IMR-90 (cell line): Measurements from ENCODE around the gene RBBP8. TPM values are rescaled to one million over a fixed set of nuclear protein-coding genes. Genes with fewer than 3 reads are reported as not detected.

Experiments used
- ATAC-seq: fragments of 200-7000 bp; cut with Tn5 transposase; 2 replicates; pipeline ENCODE4 v1.9.1; 2020; ENCODE audit warnings: low read depth, mild to moderate bottlenecking, moderate library complexity
- BruUV-seq: library from RNA; stranded (reverse); fragments of 400-500 nt; replicated peaks from 2 replicates; lab custom pipeline; 2021; lab: Mats Ljungman, UMichigan
- CTCF ChIA-PET: fragments of 300-600 bp; formaldehyde crosslinking; extraction: SDS; loops from one replicate; lab custom pipeline; 2021; ENCODE audit warnings: antibody characterized with exemption; lab: Yijun Ruan, JAX
- POLR2A ChIA-PET: fragments of 300-600 bp; sonication (Branson Sonifier 250); formaldehyde crosslinking; loops from one replicate; lab custom pipeline; 2022; ENCODE audit warnings: antibody characterized with exemption; ENCODE audit not compliant: unreplicated experiment; lab: Charles Lee
- DNase-seq: peaks from one replicate; pipeline ENCODE4 v3.0.0; 2013
- H2AFZ ChIP-seq: replicated peaks from 2 replicates; pipeline ENCODE3; 2013; ENCODE audit warnings: low read length, mild to moderate bottlenecking; ENCODE audit not compliant: poor library complexity
- H2AK5ac ChIP-seq: 2 replicates; pipeline ENCODE4 v1.6.1; 2013; ENCODE audit warnings: low read depth, low read length, inconsistent platforms
- H2AK9ac ChIP-seq: replicated peaks from 2 replicates; pipeline ENCODE3; 2013; ENCODE audit warnings: mild to moderate bottlenecking, low read depth, low read length, moderate library complexity; ENCODE audit not compliant: poor library complexity
- H2BK120ac ChIP-seq: 2 replicates; pipeline ENCODE4 v1.6.1; 2013; ENCODE audit warnings: low read depth, low read length, inconsistent platforms
- H2BK15ac ChIP-seq: 3 replicates; pipeline ENCODE4 v1.6.1; 2013; ENCODE audit warnings: low read depth, low read length, inconsistent platforms
- H2BK20ac ChIP-seq: 2 replicates; pipeline ENCODE4 v1.6.1; 2013; ENCODE audit warnings: low read depth, mild to moderate bottlenecking, inconsistent platforms, low read length, moderate library complexity
- H2BK5ac ChIP-seq: 2 replicates; pipeline ENCODE4 v1.6.1; 2013; ENCODE audit warnings: mild to moderate bottlenecking, low read depth, low read length, inconsistent platforms; ENCODE audit not compliant: poor library complexity, severe bottlenecking
- H3K14ac ChIP-seq: replicated peaks from 2 replicates; pipeline ENCODE4 v1.6.1; 2013; ENCODE audit warnings: low read depth, low read length, inconsistent platforms
- H3K18ac ChIP-seq: 2 replicates; pipeline ENCODE4 v1.6.1; 2013; ENCODE audit warnings: low read depth, low read length, control low read depth
- H3K23ac ChIP-seq: 2 replicates; pipeline ENCODE4 v1.6.1; 2013; ENCODE audit warnings: low read depth, low read length, inconsistent platforms
- H3K27ac ChIP-seq: 2 replicates; pipeline ENCODE4 v1.5.1; 2013; ENCODE audit warnings: mild to moderate bottlenecking, control low read depth, low read length; ENCODE audit not compliant: insufficient read depth
- H3K27me3 ChIP-seq: 2 replicates; pipeline ENCODE4 v1.6.1; 2013; ENCODE audit warnings: low read length; ENCODE audit not compliant: control insufficient read depth, insufficient read depth
- H3K36me3 ChIP-seq: 2 replicates; pipeline ENCODE4 v1.6.1; 2013; ENCODE audit warnings: low read length, mixed read lengths; ENCODE audit not compliant: control insufficient read depth, insufficient read depth
- H3K4ac ChIP-seq: 2 replicates; pipeline ENCODE4 v1.6.1; 2013; ENCODE audit warnings: low read depth, low read length, inconsistent platforms
- H3K4me1 ChIP-seq: 2 replicates; pipeline ENCODE4 v1.6.1; 2013; ENCODE audit warnings: low read length, mixed read lengths; ENCODE audit not compliant: control insufficient read depth, insufficient read depth
- H3K4me2 ChIP-seq: 2 replicates; pipeline ENCODE4 v1.6.1; 2013; ENCODE audit warnings: low read depth, mild to moderate bottlenecking, control low read depth, low read length, moderate library complexity
- H3K4me3 ChIP-seq: 2 replicates; pipeline ENCODE4 v1.5.1; 2013; ENCODE audit warnings: low read depth, mild to moderate bottlenecking, control low read depth, low read length, moderate library complexity; ENCODE audit not compliant: insufficient read depth
- H3K56ac ChIP-seq: 2 replicates; pipeline ENCODE4 v1.6.1; 2013; ENCODE audit warnings: low read length, inconsistent platforms; ENCODE audit not compliant: insufficient read depth; ENCODE audit errors: extremely low read depth
- H3K79me1 ChIP-seq, 2 experiments: 2 replicates each; pipeline ENCODE4 v1.6.1; 2013; ENCODE audit warnings: low read length in 2 of 2, inconsistent platforms in 1 of 2, low read depth in 1 of 2
- H3K9ac ChIP-seq: 2 replicates; pipeline ENCODE4 v1.6.1; 2013; ENCODE audit warnings: low read depth, low read length, control low read depth
- H3K9me1 ChIP-seq: 2 replicates; pipeline ENCODE4 v1.6.1; 2013; ENCODE audit warnings: low read length, inconsistent platforms; ENCODE audit not compliant: insufficient read depth
- H3K9me3 ChIP-seq: 2 replicates; pipeline ENCODE4 v1.6.1; 2013; ENCODE audit warnings: low read length; ENCODE audit not compliant: control insufficient read depth, insufficient read depth
- H4K20me1 ChIP-seq: 2 replicates; pipeline ENCODE4 v1.6.1; 2013; ENCODE audit warnings: low read length, inconsistent platforms; ENCODE audit not compliant: insufficient read depth
- H4K5ac ChIP-seq: 2 replicates; pipeline ENCODE4 v1.6.1; 2013; ENCODE audit warnings: mild to moderate bottlenecking, low read depth, low read length, control low read depth
- H4K8ac ChIP-seq, 2 experiments: 2 replicates each; pipeline ENCODE4 v1.6.1; 2013; ENCODE audit warnings: low read depth in 2 of 2, low read length in 2 of 2, control low read depth in 1 of 2, inconsistent platforms in 1 of 2
- H4K91ac ChIP-seq: 2 replicates; pipeline ENCODE4 v1.6.1; 2013; ENCODE audit warnings: low read depth, low read length, inconsistent platforms; ENCODE audit not compliant: insufficient read depth
- BHLHE40 ChIP-seq: fragments of 150-350 bp; IDR thresholded peaks from 2 replicates; pipeline ENCODE4 v1.6.1; 2016; ENCODE audit warnings: mild to moderate bottlenecking, low read depth, low read length
- CEBPB ChIP-seq: IDR thresholded peaks from 2 replicates; pipeline ENCODE4 v1.6.1; 2012; ENCODE audit warnings: low read depth, low read length, improper control_type of control experiment
- CHD1 ChIP-seq: IDR thresholded peaks from 2 replicates; pipeline ENCODE4 v1.6.1; 2012; ENCODE audit warnings: low read depth, low read length, improper control_type of control experiment
- FOS ChIP-seq: fragments of 150-350 bp; IDR thresholded peaks from 2 replicates; pipeline ENCODE4 v1.6.1; 2016; ENCODE audit warnings: low read depth, low read length
- MAFK ChIP-seq: IDR thresholded peaks from 2 replicates; pipeline ENCODE4 v1.6.1; 2012; ENCODE audit warnings: low read depth, low read length, improper control_type of control experiment
- MAZ ChIP-seq: IDR thresholded peaks from 2 replicates; pipeline ENCODE4 v1.6.1; 2012; ENCODE audit warnings: low read depth, mild to moderate bottlenecking, low read length, improper control_type of control experiment, moderate library complexity, borderline replicate concordance
- MXI1 ChIP-seq: IDR thresholded peaks from 2 replicates; pipeline ENCODE4 v1.6.1; 2012; ENCODE audit warnings: low read depth, mild to moderate bottlenecking, low read length, moderate library complexity, borderline replicate concordance
- POLR2A ChIP-seq: IDR thresholded peaks from 2 replicates; pipeline ENCODE4 v1.6.1; 2012; ENCODE audit warnings: mild to moderate bottlenecking, low read depth, low read length
- RCOR1 ChIP-seq: IDR thresholded peaks from 2 replicates; pipeline ENCODE4 v1.6.1; 2012; ENCODE audit warnings: mild to moderate bottlenecking, low read length, improper control_type of control experiment; ENCODE audit not compliant: insufficient replicate concordance
- RFX5 ChIP-seq: IDR thresholded peaks from 2 replicates; pipeline ENCODE4 v1.8.0; 2012; ENCODE audit warnings: low read depth, mild to moderate bottlenecking, low read length, moderate library complexity
- SMC3 ChIP-seq: fragments of 150-350 bp; IDR thresholded peaks from 2 replicates; pipeline ENCODE4 v1.6.1; 2016; ENCODE audit warnings: low read depth, mild to moderate bottlenecking, antibody characterized with exemption, low read length, moderate library complexity
- WGBS, 2 experiments: methylation state at CpG; one replicate each; pipeline versions ENCODE4 v1.1.5 to v1.1.7; 2013; ENCODE audit warnings: missing lambda C conversion rate in 2 of 2; ENCODE audit not compliant: insufficient read length in 1 of 2; ENCODE audit errors: extremely low coverage in 2 of 2; 5-methylcytosine and 5-hydroxymethylcytosine counted together
- dilution Hi-C: fragments of 300-500 bp; cut with HindIII; formaldehyde crosslinking; loops from one replicate; pipeline ENCODE4 v1.14.3; 2018; ENCODE audit warnings: low sequenced_read_pairs; ENCODE audit not compliant: unreplicated experiment
- in situ Hi-C: fragments of 300-500 bp; cut with MboI; formaldehyde crosslinking; loops from 3 replicates; pipeline ENCODE4 v1.14.3; 2019; ENCODE audit warnings: low sequenced_read_pairs, inconsistent platforms, mixed read lengths
- intact Hi-C: fragments of 100-400 bp; cut with micrococcal nuclease; formaldehyde crosslinking; loops from 2 replicates; pipeline ENCODE4 v1.10.0; 2022
- polyA plus RNA-seq, 3 experiments: library from polyadenylated mRNA; depleted of rRNA; stranded (reverse); fragments of >200 nt; gene quantifications; 2 replicates each; pipeline ENCODE4 v1.2.3, GENCODE V29; 2012; ENCODE audit warnings: low replicate concordance in 1 of 3
- total RNA-seq: library from RNA; depleted of rRNA; stranded (reverse); fragments of >200 nt; gene quantifications from 2 replicates; pipeline ENCODE4 v1.2.3, GENCODE V29; 2012
- TF ChIP-seq, protein P1 (sequence below): fragments of 150-350 bp; IDR thresholded peaks from 2 replicates; pipeline ENCODE4 v1.6.1; 2016; ENCODE audit warnings: low read depth, mild to moderate bottlenecking, low read length, moderate library complexity, borderline replicate concordance
- TF ChIP-seq, protein P2 (sequence below): fragments of 150-350 bp; IDR thresholded peaks from 2 replicates; pipeline ENCODE4 v1.6.1; 2017; ENCODE audit warnings: mild to moderate bottlenecking, antibody characterized with exemption, low read length, low read depth

RBBP8 gene
- total and polyA plus RNA-seq, 2 of the 4 experiments (the other 2 are of a cell fraction) = 12.0 to 21.1 TPM

DNA sequence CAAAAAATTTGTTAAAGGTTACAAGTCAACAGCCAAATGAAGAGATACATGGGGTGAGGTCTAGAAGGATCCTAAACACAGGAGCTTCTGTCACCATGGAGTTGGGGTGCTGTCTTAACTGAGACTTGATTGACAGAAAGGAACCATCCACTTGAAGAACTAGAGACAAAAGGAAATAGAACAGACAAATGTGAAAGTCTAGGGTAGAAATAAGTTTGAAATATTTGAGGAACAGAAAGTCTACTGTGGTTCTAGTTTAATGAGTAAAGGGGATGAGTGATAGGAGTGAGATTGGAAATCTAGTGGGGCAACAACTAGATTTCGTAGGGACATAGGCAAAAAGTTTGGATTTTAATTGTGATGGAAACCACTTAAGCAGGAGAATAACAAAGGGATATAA is 18.7 kb downstream of the RBBP8 start:
- DNase-seq (no peak), ATAC-seq (no peak)
- CTCF ChIA-PET = interaction anchor here (0.7 kb wide), 1 partner anchor 9 kb away, joined by 3 read pairs; no protein-coding TSS in a partner anchor
- Histone ChIP-seq H2AK5ac (no peak overlapping the region), H2AFZ (no peak overlapping the region), H3K23ac (no peak overlapping the region), H4K5ac (no peak overlapping the region), H3K56ac (no peak overlapping the region), H4K91ac (no peak overlapping the region), H3K36me3 (peaks cover 8% of the 10 kb centered on the region), H2AK9ac (no peak overlapping the region), H3K9ac (no peak overlapping the region), H2BK120ac (no peak overlapping the region), H2BK15ac (no peak overlapping the region), H3K27ac (no peak overlapping the region), H3K4ac (no peak overlapping the region), H2BK5ac (no peak overlapping the region), H2BK20ac (no peak overlapping the region), H3K4me2 (no peak overlapping the region), H3K9me3 (no peaks in the 10 kb centered on the region), H3K14ac (no peak overlapping the region), H3K9me1 (0 out of 2 replicates have a peak, but pooled peaks cover 3% of the 10 kb centered on the region), H4K20me1 (no peaks in the 10 kb centered on the region), H3K4me3 (no peak overlapping the region), H3K4me1 (no peaks in the 10 kb centered on the region), H3K18ac (no peak overlapping the region), H4K8ac (no peak overlapping the region), H3K27me3 (no peaks in the 10 kb centered on the region), H3K79me1 (no peaks in the 10 kb centered on the region; a peak in 1 of 4 replicates)
- no peak for TF ChIP-seq CHD1
- TF ChIP-seq POLR2A = no peak
- no peak for TF ChIP-seq FOS
- TF ChIP-seq MAZ = no peak
- TF ChIP-seq, protein P1, sequence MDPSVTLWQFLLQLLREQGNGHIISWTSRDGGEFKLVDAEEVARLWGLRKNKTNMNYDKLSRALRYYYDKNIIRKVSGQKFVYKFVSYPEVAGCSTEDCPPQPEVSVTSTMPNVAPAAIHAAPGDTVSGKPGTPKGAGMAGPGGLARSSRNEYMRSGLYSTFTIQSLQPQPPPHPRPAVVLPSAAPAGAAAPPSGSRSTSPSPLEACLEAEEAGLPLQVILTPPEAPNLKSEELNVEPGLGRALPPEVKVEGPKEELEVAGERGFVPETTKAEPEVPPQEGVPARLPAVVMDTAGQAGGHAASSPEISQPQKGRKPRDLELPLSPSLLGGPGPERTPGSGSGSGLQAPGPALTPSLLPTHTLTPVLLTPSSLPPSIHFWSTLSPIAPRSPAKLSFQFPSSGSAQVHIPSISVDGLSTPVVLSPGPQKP = no peak
- TF ChIP-seq SMC3 = no peak
- TF ChIP-seq MXI1 = no peak
- no peak for TF ChIP-seq BHLHE40
- TF ChIP-seq RFX5 = no peak
- no peak for TF ChIP-seq RCOR1
- TF ChIP-seq CEBPB = no peak
- no peak for TF ChIP-seq MAFK
- TF ChIP-seq, protein P2, sequence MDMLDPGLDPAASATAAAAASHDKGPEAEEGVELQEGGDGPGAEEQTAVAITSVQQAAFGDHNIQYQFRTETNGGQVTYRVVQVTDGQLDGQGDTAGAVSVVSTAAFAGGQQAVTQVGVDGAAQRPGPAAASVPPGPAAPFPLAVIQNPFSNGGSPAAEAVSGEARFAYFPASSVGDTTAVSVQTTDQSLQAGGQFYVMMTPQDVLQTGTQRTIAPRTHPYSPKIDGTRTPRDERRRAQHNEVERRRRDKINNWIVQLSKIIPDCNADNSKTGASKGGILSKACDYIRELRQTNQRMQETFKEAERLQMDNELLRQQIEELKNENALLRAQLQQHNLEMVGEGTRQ = no peak
- POLR2A ChIA-PET = no interaction called here
- intact Hi-C loops = no loop called here
- 90% methylated on average over 1 of the region's 1 CpG; no CpG with 5 or more reads in 1 of the 2 experiments for whole genome bisulfite sequencing, 2 experiments
- in situ Hi-C loops = no loop called here
- dilution Hi-C loops = no loop called here
- no TSS peak for BruUV-seq
